GM23248 (cell line): ENCODE data around the gene BAMBI. TPM values are rescaled to one million over a fixed set of nuclear protein-coding genes. Genes with fewer than 3 reads are reported as not detected.
A peak's percentile ranks its signal among the peaks of the same experiment; 100 is the strongest.

Experiments
- DNase-seq: peaks from one replicate; pipeline ENCODE4 v3.0.0-alpha.2; 2015
- H2AFZ ChIP-seq: fragments of 200-600 bp; sonication (generic); 2 replicates; pipeline ENCODE4 v1.6.1; 2016; ENCODE audit warnings: antibody characterized with exemption
- H3F3A ChIP-seq: fragments of 200-600 bp; sonication (generic); 2 replicates; pipeline ENCODE4 v1.6.1; 2016; ENCODE audit warnings: mild to moderate bottlenecking, antibody characterized with exemption, mixed run types; ENCODE audit not compliant: insufficient read depth
- H3K27ac ChIP-seq: fragments of 200-600 bp; sonication (generic); 2 replicates; pipeline ENCODE4 v1.5.1; 2016; ENCODE audit warnings: mild to moderate bottlenecking
- H3K27me3 ChIP-seq: fragments of 200-600 bp; sonication (generic); replicated peaks from 2 replicates; pipeline ENCODE4 v1.6.1; 2016; ENCODE audit warnings: mild to moderate bottlenecking; ENCODE audit not compliant: insufficient read depth
- H3K36me3 ChIP-seq: fragments of 200-600 bp; sonication (generic); 2 replicates; pipeline ENCODE4 v1.6.1; 2016; ENCODE audit warnings: low read depth, mild to moderate bottlenecking
- H3K4me1 ChIP-seq: fragments of 200-600 bp; sonication (generic); 2 replicates; pipeline ENCODE4 v1.6.1; 2016; ENCODE audit warnings: mild to moderate bottlenecking; ENCODE audit not compliant: insufficient read depth
- H3K4me2 ChIP-seq: fragments of 200-600 bp; sonication (generic); one replicate; pipeline ENCODE4 v1.6.1; 2016; ENCODE audit warnings: mild to moderate bottlenecking; ENCODE audit not compliant: unreplicated experiment
- H3K4me3 ChIP-seq: fragments of 200-600 bp; sonication (generic); 2 replicates; pipeline ENCODE4 v1.5.1; 2016; ENCODE audit warnings: mild to moderate bottlenecking
- H3K79me2 ChIP-seq: fragments of 200-600 bp; sonication (generic); 2 replicates; pipeline ENCODE4 v1.6.1; 2016; ENCODE audit warnings: mild to moderate bottlenecking; ENCODE audit not compliant: insufficient read depth
- H3K9ac ChIP-seq: fragments of 200-600 bp; sonication (generic); 2 replicates; pipeline ENCODE4 v1.6.1; 2016; ENCODE audit warnings: mild to moderate bottlenecking
- H3K9me2 ChIP-seq: fragments of 200-600 bp; sonication (generic); 2 replicates; pipeline ENCODE4 v1.6.1; 2016; ENCODE audit warnings: mixed run types, mild to moderate bottlenecking, moderate library complexity; ENCODE audit not compliant: insufficient read depth
- H3K9me3 ChIP-seq: fragments of 200-600 bp; sonication (generic); one replicate; pipeline ENCODE4 v1.6.1; 2017; ENCODE audit warnings: low read depth
- H4K20me1 ChIP-seq: fragments of 200-600 bp; sonication (generic); 2 replicates; pipeline ENCODE4 v1.6.0; 2016; ENCODE audit not compliant: insufficient read depth
- EZH2 ChIP-seq: fragments of 200-600 bp; sonication (generic); IDR thresholded peaks from 2 replicates; pipeline ENCODE4 v1.6.1; 2018; ENCODE audit warnings: antibody characterized with exemption, mild to moderate bottlenecking; ENCODE audit not compliant: insufficient read depth, poor library complexity, severe bottlenecking
- EZH2phosphoT487 ChIP-seq: fragments of 200-600 bp; sonication (generic); IDR thresholded peaks from 2 replicates; pipeline ENCODE4 v1.6.1; 2018; ENCODE audit warnings: antibody characterized with exemption, moderate library complexity, mild to moderate bottlenecking, low read depth; ENCODE audit not compliant: insufficient read depth
- WGBS, 2 experiments: methylation state at CpG; one replicate each; pipeline ENCODE4 v1.1.6; 2015 to 2017; ENCODE audit warnings: low lambda C conversion rate in 2 of 2, low coverage in 1 of 2; ENCODE audit errors: missing lambda C conversion rate in 2 of 2; 5-methylcytosine and 5-hydroxymethylcytosine counted together
- in situ Hi-C: fragments of 300-500 bp; cut with MboI; formaldehyde crosslinking; loops from 2 replicates; pipeline ENCODE4 v1.15.0; 2020
- polyA plus RNA-seq: library from polyadenylated mRNA; unstranded; fragments of >200 nt; fragmentation: Nextera tagmentation; extraction: Ambion mirVana; gene quantifications from 2 replicates; pipeline ENCODE4 v1.2.1, GENCODE V29; 2016
- total RNA-seq: library from RNA; depleted of rRNA; stranded (reverse); fragments of >200 nt; shearing (Covaris generic); gene quantifications from 2 replicates; pipeline ENCODE4 v1.2.3, GENCODE V29; 2014

Gene BAMBI
- total and polyA plus RNA-seq, 2 experiments from 2014 or later, result 0.85 to 1.8 TPM

GRCh38 chr10:28663576-28664368 is 13.5 kb upstream of the BAMBI start:
- TF ChIP-seq EZH2 (no peak), EZH2phosphoT487 (no peak)
- H3K4me2 ChIP-seq, result no peak overlapping the region
- no peaks in the 10 kb centered on the region for H3K79me2 ChIP-seq
- no peaks in the 10 kb centered on the region for H3K9me2 ChIP-seq
- DNase-seq, result peak; percentile 91
- in situ Hi-C loops, result loop anchor here (10.0 kb wide), 1 partner anchor 641 kb away; no protein-coding TSS in a partner anchor
- no peaks in the 10 kb centered on the region for H4K20me1 ChIP-seq
- WGBS, 2 experiments, result 0 to 1% methylated on average over 9 of the region's 9 CpGs
- no peaks in the 10 kb centered on the region for H3K9me3 ChIP-seq
- H3K27me3 ChIP-seq, result peaks cover 22% of the 10 kb centered on the region
- H2AFZ ChIP-seq, result no peak overlapping the region
- H3K9ac ChIP-seq, result no peak overlapping the region
- H3K27ac ChIP-seq, result peak overlapping the region; percentile 6; the same call in 1 of the 2 replicates
- H3K36me3 ChIP-seq, result no peaks in the 10 kb centered on the region
- no peaks in the 10 kb centered on the region for H3F3A ChIP-seq
- H3K4me3 ChIP-seq, result no peak overlapping the region
- peaks cover 23% of the 10 kb centered on the region for H3K4me1 ChIP-seq

- no peak overlapping the region for H3K4me2 ChIP-seq
- no peak overlapping the region for H2AFZ ChIP-seq
- TF ChIP-seq EZH2 (no peak), EZH2phosphoT487 (no peak)
- no peaks in the 10 kb centered on the region for H3K9me3 ChIP-seq
- H3K4me1 ChIP-seq, result peaks cover 23% of the 10 kb centered on the region
- H3K4me3 ChIP-seq, result no peak overlapping the region
- peak overlapping the region; percentile 6; the same call in 1 of the 2 replicates for H3K27ac ChIP-seq
- H3K27me3 ChIP-seq, result peaks cover 28% of the 10 kb centered on the region
- no peak overlapping the region for H3K9ac ChIP-seq
- no peaks in the 10 kb centered on the region for H3F3A ChIP-seq
- in situ Hi-C loops, result loop anchor here (10.0 kb wide), 1 partner anchor 640 kb away; no protein-coding TSS in a partner anchor
- no peaks in the 10 kb centered on the region for H3K36me3 ChIP-seq
- H3K9me2 ChIP-seq, result no peaks in the 10 kb centered on the region
- peak; percentile 61 for DNase-seq
- 35 to 43% methylated on average over 6 of the region's 6 CpGs for WGBS, 2 experiments
- H4K20me1 ChIP-seq, result no peaks in the 10 kb centered on the region
- no peaks in the 10 kb centered on the region for H3K79me2 ChIP-seq
Measured at GRCh38 chr10:28664369-28664740, 13.0 kb upstream of the BAMBI start.

- Histone ChIP-seq H3K27ac (no peak overlapping the region), H3K9me2 (no peaks in the 10 kb centered on the region), H3K36me3 (no peaks in the 10 kb centered on the region), H4K20me1 (no peaks in the 10 kb centered on the region), H3K4me2 (no peak overlapping the region), H3K27me3 (peaks cover 37% of the 10 kb centered on the region), H3K9ac (no peak overlapping the region), H3K4me1 (peaks cover 11% of the 10 kb centered on the region; the same call in 1 of the 2 replicates), H3K79me2 (no peaks in the 10 kb centered on the region), H2AFZ (no peak overlapping the region), H3K4me3 (no peak overlapping the region), H3F3A (no peaks in the 10 kb centered on the region), H3K9me3 (no peaks in the 10 kb centered on the region)
- DNase-seq, result no peak
- in situ Hi-C loops, result loop anchor here (10.0 kb wide), 1 partner anchor 638 kb away; no protein-coding TSS in a partner anchor
- TF ChIP-seq EZH2 (no peak), EZH2phosphoT487 (no peak)
- WGBS, 2 experiments, result 60 to 61% methylated on average over 12 of the region's 12 CpGs
Measured at GRCh38 chr10:28666751-28667467, 10.4 kb upstream of the BAMBI start.

GRCh38 chr10:28668363-28669226 is 8.7 kb upstream of the BAMBI start:
- DNase-seq, result peak; percentile 41
- Histone ChIP-seq H3K36me3 (no peaks in the 10 kb centered on the region), H4K20me1 (no peaks in the 10 kb centered on the region), H3K4me1 (peaks cover 8% of the 10 kb centered on the region; the same call in 1 of the 2 replicates), H3K9me3 (no peaks in the 10 kb centered on the region), H3K4me2 (peak overlapping the region; percentile 51), H2AFZ (peak overlapping the region; percentile 68), H3F3A (no peaks in the 10 kb centered on the region), H3K9ac (no peak overlapping the region), H3K4me3 (peak overlapping the region; percentile 57), H3K9me2 (no peaks in the 10 kb centered on the region), H3K27me3 (peaks cover 44% of the 10 kb centered on the region), H3K27ac (no peak overlapping the region), H3K79me2 (no peaks in the 10 kb centered on the region)
- in situ Hi-C loops, result loop anchor here (10.0 kb wide), 1 partner anchor 636 kb away; no protein-coding TSS in a partner anchor
- WGBS, 2 experiments, result 4% methylated on average over 37 to 45 of the region's 59 CpGs
- TF ChIP-seq EZH2phosphoT487, result 0 out of 2 replicates have a peak, but pooled peaks have one; percentile 20
- TF ChIP-seq EZH2, result no peak
